GM18867 (cell line): ENCODE results near the gene EYA2.

Experiments used
- ATAC-seq: cut with Tn5 transposase; IDR thresholded peaks from one replicate; pipeline ENCODE4 v1.9.1; 2021; ENCODE audit warnings: mild to moderate bottlenecking, moderate library complexity; ENCODE audit not compliant: unreplicated experiment

Gene EYA2

DNA sequence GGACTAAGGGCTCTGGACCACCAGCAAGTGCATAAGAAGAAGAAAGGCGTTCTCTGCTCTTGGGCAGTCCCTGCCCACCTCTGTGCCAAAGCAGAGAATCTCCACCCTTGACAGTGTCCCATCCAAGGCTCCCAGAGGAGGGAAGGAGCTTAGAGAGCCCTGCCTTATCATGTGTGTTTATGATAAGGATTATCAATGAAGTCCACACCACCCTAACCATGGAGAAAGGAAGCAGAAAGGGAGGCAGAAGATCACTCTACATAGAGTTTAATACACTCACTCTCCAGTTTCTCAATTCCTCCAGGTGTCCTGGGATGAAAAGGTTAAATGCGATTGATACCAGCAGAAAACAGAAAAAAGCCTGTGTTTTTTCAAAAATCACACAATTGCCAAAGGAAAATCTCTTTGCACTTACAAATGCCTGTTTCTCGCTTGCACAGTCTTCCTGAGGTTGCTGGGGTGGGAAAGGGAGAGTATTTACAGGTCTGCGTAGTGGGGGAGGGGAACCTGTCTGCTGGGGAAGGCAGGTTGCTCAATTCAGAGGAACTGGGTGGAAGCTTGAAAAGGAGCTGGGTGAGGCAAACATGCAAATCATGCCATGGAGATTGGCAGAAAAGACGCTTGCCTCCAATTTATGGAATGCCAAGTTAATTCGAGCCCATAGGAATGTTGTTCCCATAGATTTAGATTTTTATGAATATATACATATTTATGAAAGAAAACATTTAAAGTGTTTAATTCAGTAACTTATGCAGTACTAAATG, 104.0 kb downstream of the EYA2 start:
- ATAC-seq, result no peak

DNA sequence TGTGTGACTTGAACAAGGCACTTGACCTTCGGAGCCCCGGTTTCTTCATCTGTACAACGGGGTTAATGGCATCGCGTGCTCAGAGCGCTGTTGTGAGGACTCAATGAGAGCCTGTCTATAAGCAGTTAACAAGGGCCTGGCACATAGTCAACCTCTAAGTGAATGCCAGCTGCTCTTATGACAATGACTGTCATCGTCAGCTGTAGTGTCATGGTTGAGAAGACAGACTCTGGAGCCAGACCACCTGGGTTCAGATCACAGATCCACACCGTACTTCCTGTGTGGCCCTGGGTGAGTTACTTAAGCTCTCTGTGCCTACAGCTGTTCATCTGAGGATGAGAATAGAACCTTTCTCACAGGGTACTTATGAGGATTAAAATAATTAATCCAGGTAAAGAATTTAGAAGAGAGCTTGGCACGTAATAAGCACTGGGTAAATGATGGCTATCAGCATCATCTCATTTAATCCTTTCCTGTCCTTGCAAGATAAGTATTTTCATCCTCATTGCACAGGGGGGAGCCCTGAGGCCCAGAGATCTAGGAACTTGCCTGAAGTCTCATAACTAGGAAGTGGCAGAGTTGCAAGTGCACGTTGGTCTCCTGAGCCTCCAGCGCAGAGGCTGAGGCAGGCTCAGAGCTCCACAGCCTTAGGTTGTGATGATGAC, 105.3 kb downstream of the EYA2 start:
- ATAC-seq, result no peak

GRCh38 chr20:47003223-47003622, 108.6 kb downstream of the EYA2 start:
- no peak for ATAC-seq

DNA sequence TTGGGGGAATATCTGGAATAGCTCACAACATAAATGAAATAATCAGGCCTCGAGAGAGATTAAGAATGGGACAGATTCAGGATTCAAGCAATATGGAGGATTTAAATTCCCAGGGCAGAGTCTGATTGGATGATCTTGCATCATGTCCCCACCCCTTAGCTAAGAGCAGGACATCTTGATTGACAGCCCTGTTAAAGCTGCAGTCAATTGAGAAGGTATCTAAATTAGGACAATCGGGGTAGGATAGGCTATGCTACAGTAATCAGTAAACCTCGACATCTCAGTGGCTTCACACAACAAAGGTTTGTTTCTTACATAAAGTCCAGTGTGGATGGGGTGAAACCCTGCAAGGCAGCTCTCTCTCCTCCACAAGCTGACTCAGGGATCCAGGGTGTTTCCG, 109.5 kb downstream of the EYA2 start:
- no peak for ATAC-seq

DNA sequence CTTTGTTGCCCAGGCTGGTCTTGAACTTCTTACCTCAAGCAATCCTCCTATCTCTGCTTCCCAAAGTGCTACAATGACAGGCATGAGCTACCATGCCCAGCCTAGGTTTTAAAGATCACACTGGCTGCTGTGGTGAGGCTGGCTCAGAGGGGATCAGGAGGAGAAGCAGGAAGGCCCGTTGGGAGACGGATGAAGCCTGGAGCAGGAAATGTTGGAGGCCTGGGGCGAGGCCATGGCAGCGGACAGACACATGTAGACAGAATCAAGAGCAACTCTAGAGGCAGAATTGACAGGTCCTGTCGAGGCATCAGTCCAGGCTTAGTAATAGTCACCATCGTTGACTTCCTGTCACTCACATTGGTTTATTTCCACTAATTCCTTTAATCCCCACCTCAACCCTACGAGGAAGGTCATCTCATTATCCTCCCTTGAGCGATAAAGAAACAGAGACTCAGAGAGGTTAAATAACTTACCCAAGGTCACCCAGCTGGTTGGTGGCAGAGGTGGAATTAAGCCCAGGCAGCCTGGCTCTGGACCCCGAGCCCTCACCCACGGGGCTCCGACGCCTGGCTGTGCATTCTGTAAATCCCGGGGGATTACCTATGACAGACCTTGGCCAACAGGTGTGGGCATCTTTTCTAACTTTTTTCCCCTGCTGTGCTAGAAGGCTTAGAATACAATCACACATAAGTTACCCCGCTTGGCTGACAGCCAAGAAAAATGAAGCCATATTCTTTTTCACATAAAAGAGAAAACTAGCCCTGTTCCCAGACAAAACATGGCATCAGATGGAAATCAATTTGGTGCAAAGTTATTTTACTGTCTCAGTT, 113.4 kb downstream of the EYA2 start:
- ATAC-seq, result no peak

DNA sequence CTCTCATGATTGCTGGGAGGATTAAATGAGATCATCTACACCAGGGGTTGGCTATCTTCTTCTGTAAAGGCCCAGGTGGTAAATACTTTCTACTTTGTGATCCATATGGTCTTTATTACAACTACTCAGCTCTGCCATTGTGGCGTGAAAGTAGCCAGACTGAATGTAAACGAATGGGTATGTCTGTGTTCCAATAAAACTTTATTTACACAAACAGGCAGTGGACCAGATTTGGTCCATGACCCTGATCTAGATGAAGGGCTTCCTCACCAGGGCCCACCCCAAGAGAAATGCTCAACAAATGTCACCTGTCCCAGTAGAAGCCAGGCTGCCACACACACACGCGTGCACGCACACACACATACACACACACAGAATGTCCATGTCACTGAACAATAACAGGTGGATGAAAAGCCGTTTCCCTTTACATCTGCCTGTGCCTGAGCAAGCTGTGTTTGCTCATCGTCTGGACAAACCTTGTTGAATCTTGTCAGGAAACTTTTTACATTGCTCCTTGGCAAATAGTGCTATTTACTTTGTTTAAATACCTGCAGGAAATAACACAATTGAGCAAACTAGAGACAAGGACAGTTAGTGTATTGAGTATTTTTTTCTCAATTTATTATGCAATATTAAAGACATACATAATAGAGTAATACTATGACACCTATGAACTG, 114.3 kb downstream of the EYA2 start:
- ATAC-seq, result no peak

GRCh38 chr20:47009784-47010183, 115.1 kb downstream of the EYA2 start:
- no peak for ATAC-seq

- ATAC-seq, result no peak
Observed at GRCh38 chr20:47011984-47012383, 117.3 kb downstream of the EYA2 start.

DNA sequence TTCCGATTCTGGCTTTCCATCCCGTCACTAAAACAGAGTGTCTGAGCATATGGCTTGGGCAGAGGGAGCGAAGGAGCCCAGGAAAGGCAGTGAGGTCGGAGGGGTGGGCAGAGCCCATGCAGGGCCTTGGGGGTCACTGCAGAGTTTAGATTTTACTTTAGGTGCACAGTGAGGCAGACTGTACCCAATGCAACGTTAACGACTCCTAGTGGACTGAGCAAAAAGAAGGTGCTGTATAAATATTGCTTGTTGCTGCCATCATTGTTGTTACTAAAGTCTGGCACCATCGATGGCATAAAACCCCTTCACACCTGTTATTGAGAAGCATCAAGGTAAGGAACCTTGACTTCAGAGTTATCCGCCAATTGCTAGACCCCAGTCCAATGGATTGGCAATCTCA, 119.0 kb downstream of the EYA2 start:
- no peak for ATAC-seq

DNA sequence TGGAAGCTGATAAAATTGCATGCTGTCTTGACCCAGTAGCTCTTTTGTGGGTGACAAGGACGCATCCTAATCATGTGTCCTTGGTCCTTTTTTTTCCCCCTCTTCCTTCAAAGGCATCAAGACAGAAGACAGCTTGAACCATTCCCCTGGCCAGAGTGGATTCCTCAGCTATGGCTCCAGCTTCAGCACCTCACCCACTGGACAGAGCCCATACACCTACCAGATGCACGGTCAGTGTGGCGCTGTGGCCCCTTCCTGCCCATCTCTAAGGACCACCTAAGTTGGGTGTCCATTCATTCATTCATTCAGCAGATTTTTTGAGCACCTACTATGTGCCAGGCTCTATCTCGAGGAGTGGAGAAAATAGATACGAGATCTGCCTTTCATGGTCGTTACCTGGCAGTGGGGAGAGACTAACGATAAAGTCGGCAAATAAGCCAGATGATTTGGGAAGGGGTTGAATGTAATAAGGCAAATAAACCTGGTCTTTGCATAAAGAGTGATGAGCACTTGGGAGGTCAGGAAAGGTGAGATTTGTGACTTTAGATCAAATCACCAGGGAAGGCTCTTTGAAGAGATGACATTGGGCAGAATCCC, 121.5 kb downstream of the EYA2 start:
- ATAC-seq, result no peak

DNA sequence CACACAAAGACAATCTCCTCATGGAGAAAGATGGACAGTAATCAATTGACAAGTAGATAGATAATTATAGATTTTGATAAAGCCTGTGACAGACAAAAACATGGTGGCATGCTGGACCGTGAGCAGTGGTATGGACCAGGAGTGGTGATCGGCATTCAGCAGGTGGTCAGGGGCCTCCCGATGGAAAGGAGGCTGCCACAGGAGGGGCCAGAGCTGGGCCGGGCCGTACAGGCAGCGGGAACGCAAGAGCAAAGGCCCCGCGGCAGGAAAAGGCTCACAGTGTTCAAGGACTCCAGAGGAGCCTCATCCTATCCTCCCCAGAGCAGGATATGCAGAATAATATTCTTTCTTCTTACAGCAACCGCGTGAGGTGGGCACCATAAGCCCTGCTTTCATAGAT, 123.7 kb downstream of the EYA2 start:
- ATAC-seq, result no peak

DNA sequence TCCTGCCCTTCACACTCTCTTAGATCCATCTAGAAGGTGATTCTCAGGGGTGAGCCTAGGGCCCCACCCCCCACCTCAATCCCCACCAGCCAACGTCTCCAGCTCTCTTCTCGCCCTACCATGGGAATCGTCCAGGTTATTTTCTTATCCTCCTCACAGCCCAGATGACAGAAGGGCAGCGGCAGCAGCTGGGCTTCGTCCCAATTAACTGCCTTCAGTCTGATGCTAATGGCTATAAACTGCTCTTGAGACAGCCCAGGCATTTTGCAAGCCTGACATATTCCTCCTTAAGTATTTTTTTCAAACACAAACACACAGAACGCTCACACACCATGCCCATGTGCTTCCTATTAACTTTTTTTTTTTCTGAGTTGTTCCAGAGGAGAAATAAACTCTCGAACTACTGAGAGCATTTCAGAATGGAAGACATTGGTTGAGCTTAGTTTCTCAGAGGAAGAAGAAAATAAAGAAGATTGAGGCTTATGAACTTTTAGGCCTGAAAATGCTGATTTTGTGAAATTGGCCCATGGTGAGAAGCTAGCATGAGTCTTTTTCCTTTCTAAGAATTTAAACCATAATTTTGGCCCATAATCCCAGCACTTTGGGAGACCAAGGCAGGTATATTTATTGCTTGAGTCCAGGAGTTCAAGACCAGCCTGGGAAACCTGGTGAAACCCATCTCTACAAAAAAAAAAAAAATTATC, 124.6 kb downstream of the EYA2 start:
- no peak for ATAC-seq

GRCh38 chr20:47020231-47020630, 125.6 kb downstream of the EYA2 start:
- ATAC-seq, result no peak

DNA sequence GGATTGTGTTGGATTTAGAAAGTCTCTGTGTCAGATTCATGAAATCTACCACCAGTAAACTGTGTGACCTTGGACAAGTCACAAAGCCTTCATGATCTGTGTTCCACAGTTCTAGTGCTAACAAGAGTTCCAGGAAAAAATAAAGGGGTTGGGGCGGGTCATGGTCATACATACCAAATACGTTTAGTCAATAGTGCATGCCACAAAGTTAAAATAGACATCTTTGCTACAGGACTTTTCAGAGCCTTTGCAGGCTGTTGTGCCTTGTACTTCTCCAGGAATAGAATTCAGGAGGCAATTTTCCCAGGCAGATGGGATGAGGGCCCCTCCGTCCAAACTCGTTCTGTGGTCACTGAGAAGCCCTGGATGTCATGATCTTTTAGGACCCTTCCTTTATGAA, 127.2 kb downstream of the EYA2 start:
- no peak for ATAC-seq

DNA sequence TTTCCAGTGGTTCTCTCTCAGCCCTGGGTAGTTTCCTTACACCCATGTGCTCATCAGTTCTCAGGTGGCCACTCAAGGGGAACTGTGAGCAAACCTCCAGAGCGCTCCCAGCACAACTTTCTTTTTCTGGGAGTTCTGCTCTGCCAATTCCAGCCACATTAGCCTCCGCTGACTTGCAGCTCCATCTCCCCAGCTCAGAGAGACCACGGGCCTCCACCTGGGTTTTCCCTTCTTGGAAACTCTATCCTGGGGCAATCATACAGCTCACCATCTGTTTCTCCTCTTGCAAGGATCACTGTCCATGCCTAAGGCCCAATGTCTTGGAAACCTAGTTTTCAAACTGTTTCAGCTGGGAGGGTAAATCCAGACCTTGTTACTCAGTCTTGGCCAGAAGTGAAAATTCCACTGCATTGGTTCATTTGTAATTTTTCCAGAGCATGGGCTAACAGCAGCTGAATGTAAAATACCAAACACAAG, 129.9 kb downstream of the EYA2 start:
- ATAC-seq, result no peak

- no peak for ATAC-seq
Observed at GRCh38 chr20:47027042-47027441, 132.4 kb downstream of the EYA2 start.

DNA sequence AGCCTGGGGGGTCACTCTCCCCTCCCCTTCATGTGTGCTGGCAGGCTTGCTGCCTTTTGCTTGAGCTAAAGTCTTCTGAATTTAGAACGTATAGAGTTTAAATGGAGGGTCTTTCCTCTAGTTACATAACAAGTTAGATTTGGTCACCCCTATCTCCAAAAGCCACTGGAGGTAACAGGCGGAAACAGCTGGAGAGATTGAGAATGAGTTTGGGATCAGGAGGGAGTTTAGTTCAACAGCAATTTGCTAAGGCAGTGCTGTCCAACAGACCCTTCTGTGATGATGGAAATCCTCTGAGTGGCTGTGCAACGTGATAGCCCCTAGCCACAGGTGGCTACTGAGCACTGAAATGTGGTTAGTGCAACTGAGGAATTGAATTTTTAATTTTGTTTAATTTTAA, 132.8 kb downstream of the EYA2 start:
- no peak for ATAC-seq

DNA sequence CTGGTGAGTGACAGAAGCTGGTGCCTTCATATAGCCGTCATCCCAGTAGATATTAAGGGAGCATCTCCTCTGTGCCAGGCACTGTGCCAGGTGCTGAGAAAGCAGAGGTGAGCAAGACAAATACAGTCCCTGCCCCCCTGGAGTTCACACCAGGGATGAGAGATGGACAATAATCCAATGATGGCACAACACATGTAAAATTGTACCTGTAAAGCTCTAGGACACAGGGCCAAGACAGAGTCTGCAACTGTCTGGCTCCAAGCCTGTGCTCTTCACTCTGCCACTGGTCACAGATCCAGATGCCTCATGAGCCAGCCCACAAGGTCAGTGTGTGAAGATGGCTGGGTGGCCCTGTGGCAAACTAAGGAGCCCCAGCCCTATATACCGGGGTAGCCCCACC, 133.8 kb downstream of the EYA2 start:
- ATAC-seq, result no peak

GRCh38 chr20:47029845-47030244, 135.2 kb downstream of the EYA2 start:
- ATAC-seq, result no peak

DNA sequence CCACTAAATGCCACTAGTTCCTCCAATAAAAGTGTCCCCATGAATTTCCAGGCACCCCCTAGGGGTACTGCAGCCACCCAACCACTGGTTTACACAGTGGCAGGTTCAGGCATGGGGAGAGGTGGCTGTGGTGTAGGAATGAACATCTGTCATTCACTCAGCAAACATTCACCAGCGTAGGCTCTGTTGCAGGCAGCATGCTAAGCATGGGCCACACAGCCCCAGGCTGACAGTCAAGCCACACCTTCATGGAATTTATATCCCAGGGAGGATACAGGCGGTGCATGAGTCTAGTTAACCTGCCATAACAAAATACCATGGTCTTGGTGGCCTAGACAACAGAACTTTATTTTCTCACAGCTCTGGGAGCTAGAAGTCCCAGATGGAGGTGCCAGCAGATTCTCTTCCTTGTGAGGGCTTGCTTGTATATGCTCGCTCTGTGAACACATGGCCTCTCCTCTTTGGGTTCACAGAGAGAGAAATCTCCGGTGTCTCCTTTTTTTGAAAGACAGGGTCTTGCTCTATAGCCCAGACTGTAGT, 135.7 kb downstream of the EYA2 start:
- no peak for ATAC-seq
